Upper lobe of right lung (tissue), 1 donor: ENCODE measurements around the gene SPINK14. TPM values are rescaled to one million over a fixed set of nuclear protein-coding genes. Genes with fewer than 3 reads are reported as not detected.

Source experiments
- ATAC-seq: fragments of 200-7000 bp; cut with Tn5 transposase; one replicate; pipeline ENCODE4 v1.9.1; 2020; ENCODE audit warnings: mild to moderate bottlenecking, moderate library complexity
- DNase-seq: peaks from one replicate; pipeline ENCODE4 v3.0.0-alpha.2; 2020
- H3K27ac ChIP-seq: fragments of 200-600 bp; one replicate; pipeline ENCODE4 v1.8.0; 2022
- H3K27me3 ChIP-seq: fragments of 200-600 bp; one replicate; pipeline ENCODE4 v1.8.0; 2022; ENCODE audit warnings: mild to moderate bottlenecking
- H3K36me3 ChIP-seq: fragments of 200-600 bp; one replicate; pipeline ENCODE4 v1.8.0; 2022
- H3K4me1 ChIP-seq: fragments of 200-600 bp; one replicate; pipeline ENCODE4 v1.8.0; 2022
- H3K4me3 ChIP-seq: fragments of 200-600 bp; one replicate; pipeline ENCODE4 v1.8.0; 2022; ENCODE audit warnings: mild to moderate bottlenecking
- H3K9me3 ChIP-seq: fragments of 200-600 bp; one replicate; pipeline ENCODE4 v1.8.0; 2022
- intact Hi-C: fragments of 100-400 bp; cut with DNase I; formaldehyde crosslinking; loops from one replicate; pipeline ENCODE4 v1.11.0; 2022
- total RNA-seq: library from RNA; stranded (reverse); fragmentation: NEBNext Ultra II Directional; extraction: Animal tissue kit (Norgen Biotek cat#: 25700); gene quantifications from one replicate; pipeline ENCODE4 v1.2.1, GENCODE V29; 2021
- TF ChIP-seq, protein P1 (sequence below): fragments of 200-600 bp; IDR thresholded peaks from one replicate; pipeline ENCODE4 v1.8.0; 2022; ENCODE audit warnings: antibody characterized with exemption
- donor health status: DM: no; HTN: yes; CAD: no; lungs with severe emphysema.

The SPINK14 gene
- total RNA-seq, 1 donor from 2014 or later: not detected

DNA sequence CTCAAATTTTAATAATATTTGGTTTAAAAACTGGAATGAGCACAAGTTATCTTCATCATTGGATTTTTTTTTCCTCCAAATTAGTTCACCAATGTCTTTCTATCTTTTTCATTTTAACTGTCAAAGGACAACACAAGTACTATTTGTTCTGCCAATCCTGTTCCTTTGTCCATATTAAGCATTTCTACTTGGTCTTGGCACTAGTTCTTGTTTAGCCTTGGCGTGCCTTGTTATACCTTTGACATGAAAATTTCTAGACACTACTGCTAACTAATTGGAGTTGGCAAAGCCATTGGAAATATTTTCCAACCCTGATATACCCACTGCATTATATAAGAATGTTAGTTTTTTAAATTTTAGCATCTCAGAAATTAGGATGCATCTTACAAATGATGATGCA is 38.3 kb downstream of the SPINK14 start:
- intact Hi-C loops: no loop called here
- no peak for DNase-seq

GRCh38 chr5:148208226-148208625 is 39.9 kb downstream of the SPINK14 start:
- ATAC-seq (no peak), DNase-seq (no peak)
- H3K9me3 ChIP-seq: no peaks in the 10 kb centered on the region
- H3K4me3 ChIP-seq: no peak overlapping the region
- no peak overlapping the region for H3K27ac ChIP-seq
- TF ChIP-seq, protein P1, sequence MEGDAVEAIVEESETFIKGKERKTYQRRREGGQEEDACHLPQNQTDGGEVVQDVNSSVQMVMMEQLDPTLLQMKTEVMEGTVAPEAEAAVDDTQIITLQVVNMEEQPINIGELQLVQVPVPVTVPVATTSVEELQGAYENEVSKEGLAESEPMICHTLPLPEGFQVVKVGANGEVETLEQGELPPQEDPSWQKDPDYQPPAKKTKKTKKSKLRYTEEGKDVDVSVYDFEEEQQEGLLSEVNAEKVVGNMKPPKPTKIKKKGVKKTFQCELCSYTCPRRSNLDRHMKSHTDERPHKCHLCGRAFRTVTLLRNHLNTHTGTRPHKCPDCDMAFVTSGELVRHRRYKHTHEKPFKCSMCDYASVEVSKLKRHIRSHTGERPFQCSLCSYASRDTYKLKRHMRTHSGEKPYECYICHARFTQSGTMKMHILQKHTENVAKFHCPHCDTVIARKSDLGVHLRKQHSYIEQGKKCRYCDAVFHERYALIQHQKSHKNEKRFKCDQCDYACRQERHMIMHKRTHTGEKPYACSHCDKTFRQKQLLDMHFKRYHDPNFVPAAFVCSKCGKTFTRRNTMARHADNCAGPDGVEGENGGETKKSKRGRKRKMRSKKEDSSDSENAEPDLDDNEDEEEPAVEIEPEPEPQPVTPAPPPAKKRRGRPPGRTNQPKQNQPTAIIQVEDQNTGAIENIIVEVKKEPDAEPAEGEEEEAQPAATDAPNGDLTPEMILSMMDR: no peak
- H3K36me3 ChIP-seq: no peaks in the 10 kb centered on the region
- H3K4me1 ChIP-seq: no peaks in the 10 kb centered on the region
- intact Hi-C loops: no loop called here
- no peaks in the 10 kb centered on the region for H3K27me3 ChIP-seq

More for the DNA sequence above, 38.3 kb downstream of the SPINK14 start:
- TF ChIP-seq, protein P1: no peak
- no peak for ATAC-seq
- H3K27me3 ChIP-seq: no peaks in the 10 kb centered on the region
- H3K4me1 ChIP-seq: no peaks in the 10 kb centered on the region
- no peaks in the 10 kb centered on the region for H3K36me3 ChIP-seq
- no peaks in the 10 kb centered on the region for H3K9me3 ChIP-seq
- no peak overlapping the region for H3K27ac ChIP-seq
- H3K4me3 ChIP-seq: no peak overlapping the region

- no peak for ATAC-seq
- no peaks in the 10 kb centered on the region for H3K36me3 ChIP-seq
- H3K4me3 ChIP-seq: no peak overlapping the region
- TF ChIP-seq, protein P1: no peak
- H3K4me1 ChIP-seq: no peaks in the 10 kb centered on the region
- intact Hi-C loops: no loop called here
- no peak overlapping the region for H3K27ac ChIP-seq
- no peaks in the 10 kb centered on the region for H3K9me3 ChIP-seq
- H3K27me3 ChIP-seq: no peaks in the 10 kb centered on the region
- DNase-seq: no peak
These were observed 40.9 kb downstream of the SPINK14 start for GRCh38 chr5:148209151-148209770.

GRCh38 chr5:148214665-148215185 is 46.4 kb downstream of the SPINK14 start:
- H3K27ac ChIP-seq: no peak overlapping the region
- no peak for ATAC-seq
- no peaks in the 10 kb centered on the region for H3K4me1 ChIP-seq
- no peaks in the 10 kb centered on the region for H3K36me3 ChIP-seq
- TF ChIP-seq, protein P1: no peak
- DNase-seq: no peak
- H3K9me3 ChIP-seq: no peaks in the 10 kb centered on the region
- no peak overlapping the region for H3K4me3 ChIP-seq
- no peaks in the 10 kb centered on the region for H3K27me3 ChIP-seq
- intact Hi-C loops: no loop called here

DNA sequence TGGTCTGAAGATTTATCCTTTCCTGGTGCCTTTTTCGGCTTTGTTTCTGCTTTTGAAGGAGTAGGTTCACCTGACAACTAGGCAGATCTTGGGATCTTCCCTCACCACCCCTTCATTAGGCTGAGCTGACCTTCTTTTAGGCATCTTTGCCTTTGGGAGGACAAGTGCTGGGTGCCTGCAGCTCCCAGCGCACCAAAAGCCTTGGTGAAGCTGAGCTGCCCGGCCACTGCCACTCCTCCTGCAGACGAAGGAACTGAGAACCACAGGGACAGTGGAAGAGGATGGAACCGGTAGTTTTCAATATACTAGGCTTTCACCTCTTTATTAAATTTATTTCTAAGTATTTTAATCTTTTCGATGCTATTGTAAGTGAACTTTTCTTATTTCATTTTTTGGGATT is 53.2 kb downstream of the SPINK14 start:
- Histone ChIP-seq H3K27me3 (no peaks in the 10 kb centered on the region), H3K4me1 (no peaks in the 10 kb centered on the region), H3K27ac (no peak overlapping the region), H3K4me3 (no peak overlapping the region), H3K9me3 (no peaks in the 10 kb centered on the region), H3K36me3 (no peaks in the 10 kb centered on the region)
- DNase-seq (no peak), ATAC-seq (no peak)
- intact Hi-C loops: no loop called here
- TF ChIP-seq, protein P1: no peak
